GM19324 (cell line): ENCODE measurements around the gene ZNF280B.
"Not testable (repeated sequence)": the region's sequence is repeated elsewhere in the genome, so short reads cannot be mapped to it uniquely, and the experiment has no call there.

ENCODE experiments used
- ATAC-seq: cut with Tn5 transposase; IDR thresholded peaks from one replicate; pipeline ENCODE4 v1.9.1; 2021; ENCODE audit warnings: mild to moderate bottlenecking, moderate library complexity; ENCODE audit not compliant: unreplicated experiment, low FRiP score

The ZNF280B gene

DNA sequence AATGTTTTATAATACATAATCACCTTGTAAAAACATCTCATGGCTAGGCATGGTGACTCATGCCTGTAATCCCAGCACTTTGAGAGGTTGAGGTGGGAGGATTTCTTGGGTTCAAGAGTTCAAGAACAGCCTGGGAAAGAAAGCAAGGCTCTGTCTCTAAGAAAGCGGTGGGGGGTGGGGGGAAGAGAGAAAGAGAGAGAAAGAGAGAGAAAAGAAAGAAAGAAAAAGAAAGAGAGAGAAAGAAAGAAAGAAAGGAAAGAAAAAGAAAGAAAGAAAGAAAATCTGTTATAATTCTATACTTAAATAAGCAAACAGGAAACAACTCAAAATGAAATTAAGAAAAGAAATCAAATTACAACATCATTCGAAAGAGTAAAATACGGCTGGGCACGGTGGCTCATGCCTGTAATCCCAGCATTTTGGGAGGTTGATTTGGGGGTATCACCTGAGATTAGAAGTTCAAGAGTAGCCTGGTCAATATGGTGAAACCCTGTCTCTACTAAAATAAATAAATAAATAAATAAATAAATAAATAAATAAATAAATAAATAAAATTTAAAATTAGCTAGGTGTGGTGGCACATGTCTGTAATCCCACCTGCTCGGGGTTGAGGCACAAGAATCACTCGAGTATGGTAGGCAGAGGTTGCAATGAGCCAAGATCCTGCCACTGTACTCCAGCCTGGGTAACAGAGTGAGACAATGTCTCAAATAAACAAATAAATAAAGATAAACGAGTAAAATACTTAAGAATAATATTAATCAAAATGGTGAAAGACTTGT is 65.4 kb downstream of the ZNF280B start:
- no peak for ATAC-seq

DNA sequence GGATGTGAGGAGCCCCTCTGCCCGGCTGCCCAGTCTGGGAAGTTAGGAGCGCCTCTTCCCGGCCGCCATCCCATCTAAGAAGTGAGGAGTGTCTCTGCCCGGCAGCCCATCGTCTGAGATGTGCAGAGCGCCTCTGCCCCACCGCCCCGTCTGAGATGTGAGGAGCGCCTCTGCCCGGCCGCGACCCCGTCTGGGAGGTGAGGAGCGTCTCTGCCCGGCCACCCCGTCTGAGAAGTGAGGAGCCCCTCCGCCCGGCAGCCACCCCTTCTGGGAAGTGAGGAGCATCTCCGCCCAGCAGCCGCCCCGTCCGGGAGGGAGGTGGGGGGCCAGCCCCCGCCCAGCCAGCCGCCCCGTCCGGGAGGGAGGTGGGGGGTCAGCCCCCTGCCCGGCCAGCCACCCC is 66.9 kb downstream of the ZNF280B start:
- ATAC-seq, result not testable (repeated sequence)

DNA sequence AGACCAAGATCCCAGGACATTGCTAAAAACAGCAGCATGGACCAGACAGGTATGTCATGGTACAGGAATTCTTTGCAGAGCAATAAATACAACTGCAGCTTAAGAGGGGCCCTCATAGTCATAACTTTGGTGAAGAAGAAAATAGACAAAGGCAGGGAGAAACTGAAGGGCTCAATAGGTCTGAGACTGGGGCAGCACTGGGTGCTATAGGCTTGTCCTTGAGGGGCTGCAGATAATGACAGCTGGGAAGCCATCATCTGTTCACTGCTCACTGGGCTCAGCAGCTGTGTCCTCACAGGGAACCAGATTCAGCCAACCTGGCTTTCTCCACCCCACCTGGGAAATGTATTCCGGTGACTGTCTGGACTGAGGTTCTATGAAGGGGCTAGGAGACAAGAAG is 68.4 kb downstream of the ZNF280B start:
- ATAC-seq, result no peak
